ENCODE results near the gene CMIP.

DNA sequence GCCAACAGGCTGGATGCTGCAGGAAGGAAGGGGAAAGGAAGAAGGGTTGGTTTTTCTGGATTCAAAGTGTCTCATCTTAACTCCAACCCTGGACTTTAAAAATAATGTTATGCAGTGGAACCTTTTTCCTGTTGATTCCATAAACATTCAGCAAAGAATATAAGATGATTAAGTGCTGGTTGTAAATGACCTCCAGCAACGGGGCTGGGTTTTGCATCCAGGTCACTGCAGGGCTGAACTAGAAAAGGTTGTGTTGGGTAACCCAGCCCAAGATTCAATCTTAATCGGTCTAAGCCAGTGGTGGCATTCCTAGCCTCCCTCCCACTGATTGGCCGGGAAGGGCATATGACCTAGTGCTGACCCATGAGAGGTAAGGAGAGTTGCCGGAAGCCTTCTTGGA, 300.3 kb downstream of the CMIP start:
- TF ChIP-seq POLR2A (IDR thresholded peaks at IDR 0.05) = no peak
- TF ChIP-seq, protein P1, sequence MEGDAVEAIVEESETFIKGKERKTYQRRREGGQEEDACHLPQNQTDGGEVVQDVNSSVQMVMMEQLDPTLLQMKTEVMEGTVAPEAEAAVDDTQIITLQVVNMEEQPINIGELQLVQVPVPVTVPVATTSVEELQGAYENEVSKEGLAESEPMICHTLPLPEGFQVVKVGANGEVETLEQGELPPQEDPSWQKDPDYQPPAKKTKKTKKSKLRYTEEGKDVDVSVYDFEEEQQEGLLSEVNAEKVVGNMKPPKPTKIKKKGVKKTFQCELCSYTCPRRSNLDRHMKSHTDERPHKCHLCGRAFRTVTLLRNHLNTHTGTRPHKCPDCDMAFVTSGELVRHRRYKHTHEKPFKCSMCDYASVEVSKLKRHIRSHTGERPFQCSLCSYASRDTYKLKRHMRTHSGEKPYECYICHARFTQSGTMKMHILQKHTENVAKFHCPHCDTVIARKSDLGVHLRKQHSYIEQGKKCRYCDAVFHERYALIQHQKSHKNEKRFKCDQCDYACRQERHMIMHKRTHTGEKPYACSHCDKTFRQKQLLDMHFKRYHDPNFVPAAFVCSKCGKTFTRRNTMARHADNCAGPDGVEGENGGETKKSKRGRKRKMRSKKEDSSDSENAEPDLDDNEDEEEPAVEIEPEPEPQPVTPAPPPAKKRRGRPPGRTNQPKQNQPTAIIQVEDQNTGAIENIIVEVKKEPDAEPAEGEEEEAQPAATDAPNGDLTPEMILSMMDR (IDR thresholded peaks at IDR 0.05) = no peak
